SH-SY5Y (cell line): ENCODE data around the gene KCNAB2.

Experiments used
- GATA2 ChIP-seq: IDR thresholded peaks from 2 replicates; pipeline ENCODE4 v1.6.1; 2011; ENCODE audit warnings: mild to moderate bottlenecking, low read depth, low read length
- GATA3 ChIP-seq: IDR thresholded peaks from 2 replicates; pipeline ENCODE4 v1.6.1; 2011; ENCODE audit warnings: low read depth, mild to moderate bottlenecking, low read length, moderate library complexity

GRCh38 chr1:6144647-6145395, 99.1 kb downstream of the KCNAB2 start:
- no peak for TF ChIP-seq GATA2
- no peak for TF ChIP-seq GATA3
